Cardiac fibroblast (primary cell): ENCODE results near the gene APBA2.
A peak's percentile ranks its signal among the peaks of the same experiment; 100 is the strongest.

Experiments used
- DNase-seq, 2 donors: peaks; one replicate each; pipeline versions ENCODE4 v3.0.0 to v3.0.0-alpha.2; 2010; ENCODE audit warnings: low read depth in 2 of 2
- H3K4me3 ChIP-seq, 2 donors: replicated peaks in 1 of 2; 1 replicate in 1 of 2; 2 replicates in 1 of 2; pipeline ENCODE4 v1.5.1; 2011; ENCODE audit warnings: low read depth in 2 of 2, low read length in 2 of 2, mild to moderate bottlenecking in 2 of 2, moderate library complexity in 1 of 2
- CTCF ChIP-seq: IDR thresholded peaks from one replicate; pipeline ENCODE4 v1.5.1; 2011; ENCODE audit warnings: low read depth, mild to moderate bottlenecking, low read length, inconsistent platforms

APBA2 gene

GRCh38 chr15:28955160-28955992 lies 69.6 kb downstream of the APBA2 start:
- no peak overlapping the region for H3K4me3 ChIP-seq
- TF ChIP-seq CTCF: no peak
- DNase-seq: peak; percentile 42 to 63

- H3K4me3 ChIP-seq: no peak overlapping the region
- peak; percentile 55 to 57 for DNase-seq
- TF ChIP-seq CTCF: no peak
Observed at GRCh38 chr15:28955993-28956421, 70.2 kb downstream of the APBA2 start.

- no peak for DNase-seq
- H3K4me3 ChIP-seq: no peak overlapping the region
- TF ChIP-seq CTCF: no peak
Observed at GRCh38 chr15:28956491-28956890, 70.7 kb downstream of the APBA2 start.

- DNase-seq: no peak
- no peak for TF ChIP-seq CTCF
- no peak overlapping the region for H3K4me3 ChIP-seq
Observed at GRCh38 chr15:28957606-28958498, 72.1 kb downstream of the APBA2 start.

GRCh38 chr15:28959326-28959725 lies 73.6 kb downstream of the APBA2 start:
- DNase-seq: no peak
- TF ChIP-seq CTCF: no peak
- H3K4me3 ChIP-seq: no peak overlapping the region

- no peak for TF ChIP-seq CTCF
- peak; percentile 26 to 91 for DNase-seq
- no peak overlapping the region for H3K4me3 ChIP-seq
Observed at GRCh38 chr15:28960979-28961378, 75.2 kb downstream of the APBA2 start.
